Endometrial microvascular endothelial cells (primary cell): ENCODE measurements around the gene CLIC3. TPM values are rescaled to one million over a fixed set of nuclear protein-coding genes. Genes with fewer than 3 reads are reported as not detected.

Experiments
- in situ Hi-C: cut with HindIII; loops from 2 replicates; pipeline ENCODE4 v1.10.0; 2017; ENCODE audit warnings: low sequenced_read_pairs, low pct_unique_long_range_greater_than_20kb; ENCODE audit errors: inconsistent ontology term
- total RNA-seq: library from RNA; depleted of rRNA; stranded (reverse); fragments of >200 nt; gene quantifications from one replicate; pipeline ENCODE4 v1.2.3, GENCODE V29; 2015; ENCODE audit errors: inconsistent ontology term

Gene CLIC3
- total RNA-seq, 1 donor from 2014 or later, result 4.8 TPM

- in situ Hi-C loops, result no loop called here
These were observed 23.7 kb upstream of the CLIC3 start for GRCh38 chr9:137019891-137020683.

DNA sequence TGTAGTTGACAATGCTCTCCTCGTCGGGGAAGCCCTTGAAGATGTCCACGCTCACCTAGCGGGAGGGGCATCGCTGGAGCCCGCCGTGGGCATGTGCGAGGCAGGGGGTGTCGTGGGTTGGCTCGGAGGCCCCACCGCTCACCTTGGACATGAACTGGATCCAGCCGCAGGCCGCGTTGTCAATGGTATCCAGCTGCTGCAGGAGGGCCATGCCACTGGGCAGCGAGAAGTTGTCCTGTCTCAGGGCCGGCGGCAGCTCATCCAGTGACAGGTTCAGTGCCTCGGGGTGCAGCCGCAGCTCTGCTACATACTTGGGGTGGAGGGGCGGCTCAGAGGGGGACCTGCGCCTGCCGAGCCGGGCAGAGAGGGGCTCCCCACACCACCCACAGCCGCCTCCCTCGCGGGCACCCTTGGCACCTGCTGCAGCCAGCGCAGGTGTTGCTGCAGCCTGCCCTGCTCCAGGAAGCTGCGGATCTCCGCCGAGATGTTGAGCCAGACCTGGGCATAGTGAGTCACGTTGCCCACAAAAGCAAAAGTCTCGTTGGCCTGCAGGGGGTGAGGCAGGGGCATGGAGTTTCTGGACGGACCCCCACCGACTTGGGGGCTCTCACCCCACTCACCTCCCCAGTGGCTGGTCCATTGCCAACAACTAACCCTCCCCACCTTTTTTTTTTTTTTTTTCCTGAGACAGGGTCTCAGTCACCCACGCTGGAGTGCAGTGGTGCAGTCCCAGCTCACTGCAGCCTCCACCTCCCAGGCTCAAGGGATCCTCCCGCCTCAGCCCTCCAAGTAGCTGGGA, 22.6 kb upstream of the CLIC3 start:
- in situ Hi-C loops, result no loop called here

GRCh38 chr9:137017791-137018497, 21.6 kb upstream of the CLIC3 start:
- in situ Hi-C loops, result no loop called here

DNA sequence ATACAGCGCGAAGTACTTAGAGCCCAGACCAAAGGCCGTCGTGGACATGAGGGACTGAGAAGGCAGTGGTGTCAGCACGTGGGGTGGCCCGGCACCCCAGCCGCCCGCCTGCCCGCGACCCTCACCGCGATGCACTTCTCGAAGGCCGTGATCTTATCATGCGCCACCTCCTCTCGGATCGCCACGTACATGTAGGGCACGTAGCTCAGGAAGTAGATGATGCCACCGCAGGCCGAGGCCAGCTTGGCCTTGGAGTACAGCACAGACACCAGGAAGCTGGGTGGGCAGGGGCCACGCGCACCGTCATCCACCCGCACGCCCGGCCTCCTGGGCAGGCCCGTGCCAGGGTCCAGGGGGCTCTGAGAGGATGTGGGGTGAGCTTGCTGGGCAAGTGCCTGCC, 20.7 kb upstream of the CLIC3 start:
- in situ Hi-C loops, result no loop called here

GRCh38 chr9:137016436-137016835, 20.1 kb upstream of the CLIC3 start:
- in situ Hi-C loops, result no loop called here

GRCh38 chr9:137015976-137016375, 19.6 kb upstream of the CLIC3 start:
- in situ Hi-C loops, result no loop called here

GRCh38 chr9:137015540-137015930, 19.2 kb upstream of the CLIC3 start:
- in situ Hi-C loops, result no loop called here

DNA sequence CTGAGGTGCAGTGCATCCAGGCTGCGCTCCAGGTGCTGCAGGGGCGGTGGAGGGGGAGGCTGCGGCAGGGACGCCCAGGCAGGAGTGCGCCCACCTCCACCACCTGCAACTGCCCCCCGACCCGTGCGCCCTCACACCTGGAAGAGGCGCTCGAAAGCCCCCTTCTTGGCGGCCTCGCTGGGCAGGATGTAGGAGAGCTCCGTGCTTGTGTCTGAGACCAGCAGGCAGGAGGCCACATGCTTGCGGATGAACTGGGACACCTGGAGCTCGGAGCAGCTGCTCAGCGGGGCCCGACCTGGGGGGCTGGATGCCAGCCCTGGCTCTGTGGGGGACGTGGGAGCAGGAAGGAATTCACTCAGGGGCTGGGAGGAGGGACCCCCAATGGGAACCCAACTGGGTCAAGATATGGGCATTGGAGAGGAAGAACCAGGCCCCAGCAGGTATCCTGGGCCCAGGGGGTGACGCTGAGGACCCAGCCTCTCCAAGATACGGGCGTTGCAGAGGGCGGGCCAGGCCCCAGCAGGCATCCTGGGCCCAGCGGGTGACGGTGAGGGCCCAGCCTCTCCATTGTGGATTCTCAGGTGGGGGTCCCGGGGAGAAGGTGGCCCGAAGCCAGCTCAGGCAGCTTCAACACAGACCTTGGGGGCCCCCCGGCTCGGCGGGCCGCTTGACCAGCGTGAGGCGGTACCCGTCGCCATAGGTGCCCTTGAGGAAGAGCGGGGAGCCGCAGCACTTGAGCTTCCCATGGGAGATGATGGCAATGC, 18.6 kb upstream of the CLIC3 start:
- in situ Hi-C loops, result no loop called here

DNA sequence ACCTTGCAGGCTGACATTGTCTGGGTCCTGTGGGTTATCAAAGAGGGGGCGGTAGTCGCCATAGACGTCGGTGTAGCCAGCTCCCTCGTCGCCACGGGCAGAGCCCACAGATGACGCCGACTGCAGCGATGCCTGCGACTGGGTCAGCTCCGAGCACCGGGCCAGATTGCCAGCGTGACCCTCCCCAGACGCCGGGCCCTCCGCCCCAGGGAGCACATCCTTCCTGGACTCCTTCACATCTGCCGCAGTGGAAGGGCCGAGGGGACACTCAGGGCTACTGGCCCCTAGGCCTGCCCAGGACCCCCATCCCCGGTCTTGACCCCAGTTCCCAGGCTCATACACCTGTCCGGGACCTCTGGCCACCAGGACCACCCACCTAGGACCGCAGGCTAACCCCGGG, 17.8 kb upstream of the CLIC3 start:
- in situ Hi-C loops, result no loop called here

- in situ Hi-C loops, result no loop called here
These were observed 17.2 kb upstream of the CLIC3 start for GRCh38 chr9:137013571-137013940.

DNA sequence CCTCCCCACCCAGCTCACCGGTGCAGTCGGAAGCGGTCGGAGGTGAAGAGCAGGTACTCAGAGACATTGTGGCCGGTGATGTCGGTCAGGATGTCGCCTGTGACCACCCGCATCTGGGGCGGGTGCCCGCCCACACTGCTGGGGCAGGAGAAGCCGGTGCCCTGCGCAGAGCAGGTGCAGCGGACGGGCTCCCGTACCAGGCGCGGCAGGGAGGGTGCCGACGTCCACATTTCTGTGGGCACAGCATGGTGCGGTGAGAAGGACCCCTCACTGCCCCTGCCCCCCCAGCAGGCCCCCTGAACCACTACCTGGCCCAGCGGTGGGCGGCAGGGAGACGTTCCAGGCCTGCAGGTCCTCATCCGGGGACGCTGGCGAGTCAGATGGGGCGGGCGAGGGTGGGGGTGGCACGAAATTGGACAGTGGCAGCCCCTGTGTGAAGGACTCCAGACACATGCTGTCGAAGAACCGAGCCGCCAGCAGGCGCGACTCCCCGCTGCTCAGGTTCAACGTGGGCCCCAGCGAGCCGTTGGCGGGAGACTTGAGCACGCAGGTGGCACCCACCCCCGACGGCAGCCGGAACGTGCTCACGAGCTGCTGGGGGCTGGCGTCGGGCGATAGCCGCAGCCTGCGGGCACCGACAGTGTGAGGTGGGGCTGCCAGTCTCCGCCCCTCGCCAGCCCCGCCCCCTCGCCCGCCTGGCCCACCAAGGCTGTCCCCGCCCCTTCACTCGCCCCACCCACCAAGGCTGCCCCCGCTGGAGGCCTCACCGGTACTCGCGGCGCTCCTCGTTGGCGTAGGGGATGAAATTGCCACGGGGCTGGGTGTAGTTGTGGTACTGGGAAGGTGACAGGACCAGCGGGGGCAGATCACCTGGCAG, 16.6 kb upstream of the CLIC3 start:
- in situ Hi-C loops, result no loop called here

- in situ Hi-C loops, result no loop called here
These were observed 15.7 kb upstream of the CLIC3 start for GRCh38 chr9:137011907-137012675.

- in situ Hi-C loops, result no loop called here
These were observed 14.8 kb upstream of the CLIC3 start for GRCh38 chr9:137011156-137011555.

DNA sequence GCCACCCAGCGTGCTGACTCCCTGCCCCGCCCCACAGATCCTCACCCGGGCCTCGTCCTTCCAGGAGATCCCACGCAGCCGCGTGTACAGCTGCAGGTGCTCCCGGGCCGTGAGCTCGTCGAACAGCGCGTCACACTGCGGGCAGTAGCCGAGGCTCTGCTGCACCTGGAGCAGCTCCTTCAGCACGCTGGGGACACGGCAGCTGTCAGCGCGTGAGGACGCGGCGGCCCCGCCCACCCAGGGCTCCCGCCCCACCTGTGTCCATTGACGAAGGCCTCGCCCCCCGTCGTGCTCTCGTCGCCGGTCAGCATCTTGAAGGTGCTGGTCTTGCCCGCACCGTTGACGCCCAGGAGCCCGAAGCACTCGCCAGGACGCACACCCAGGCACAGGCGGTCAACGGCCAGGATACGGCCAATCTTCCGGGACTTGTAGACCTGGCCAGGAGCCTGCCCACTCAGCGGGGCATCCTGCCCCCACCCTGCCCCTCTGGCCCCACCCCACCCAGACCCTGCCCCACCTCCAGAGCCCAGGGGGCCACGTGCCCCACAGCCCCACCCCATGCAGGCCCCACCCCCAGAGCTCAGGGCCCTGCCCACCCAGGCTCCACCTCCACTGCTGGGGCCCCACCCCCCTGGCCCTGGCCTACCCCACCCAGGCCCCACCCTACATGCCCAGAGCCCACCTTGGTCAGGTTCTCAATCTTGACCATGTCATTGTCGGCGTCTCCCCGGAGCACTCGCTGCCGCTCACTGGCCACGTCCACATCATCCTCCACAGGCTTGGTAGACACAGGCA, 13.8 kb upstream of the CLIC3 start:
- in situ Hi-C loops, result no loop called here

DNA sequence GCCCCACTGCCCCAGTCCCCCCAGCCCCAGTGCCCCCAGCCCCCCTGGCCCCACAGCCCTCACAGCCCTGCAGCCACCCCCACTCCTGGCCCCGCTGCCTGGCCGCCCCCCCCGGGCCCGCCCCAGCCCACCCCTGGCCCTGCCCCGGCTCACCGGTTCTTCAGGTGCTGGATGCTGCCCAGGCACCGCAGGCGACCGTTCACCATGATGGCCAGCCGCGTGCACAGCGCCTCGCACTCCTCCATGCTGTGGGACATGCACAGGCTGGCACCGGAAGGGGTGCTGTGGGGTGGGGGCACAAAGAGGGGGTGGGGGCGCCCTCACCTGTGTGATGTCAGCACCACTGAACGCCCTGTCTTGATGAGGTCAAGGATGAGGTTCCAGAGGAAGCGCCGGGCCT, 12.8 kb upstream of the CLIC3 start:
- in situ Hi-C loops, result no loop called here

- in situ Hi-C loops, result no loop called here
These were observed 11.9 kb upstream of the CLIC3 start for GRCh38 chr9:137008312-137008711.

DNA sequence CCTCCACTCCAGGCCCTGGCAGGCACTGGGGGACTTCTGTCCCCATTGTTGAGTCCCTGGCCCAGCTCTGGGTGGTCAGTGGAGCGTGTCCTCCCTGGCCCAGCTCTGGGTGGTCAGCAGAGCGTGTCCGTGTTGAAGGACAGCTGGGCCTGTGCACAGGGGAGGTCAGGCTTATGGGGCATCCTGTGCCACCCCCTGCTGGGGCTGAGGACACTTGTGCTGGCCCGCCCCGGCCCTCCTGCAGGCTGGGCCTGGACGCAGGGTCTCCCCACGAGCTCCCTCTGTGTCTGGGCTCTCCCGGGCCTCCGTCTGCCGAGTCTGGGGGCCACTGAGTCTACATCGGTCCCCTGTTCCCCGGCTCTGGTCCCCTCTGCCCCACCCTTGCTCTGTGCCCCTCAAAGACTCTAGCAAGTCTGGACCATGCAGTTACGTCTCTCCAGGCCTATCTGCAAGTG, 11.5 kb upstream of the CLIC3 start:
- in situ Hi-C loops, result no loop called here
